Measurements from ENCODE around the gene ZNF598.

Gene ZNF598

GRCh38 chr16:2009164-2009711, 383 bp downstream of the ZNF598 start:
- no peak for DNase-seq (ENCODE audit: extremely low spot score)
- TF ChIP-seq FOXA1 (IDR thresholded peaks at IDR 0.05) (no peak), LEF1 (IDR thresholded peaks at IDR 0.05; ENCODE audit: borderline replicate concordance) (no peak), HDGF (IDR thresholded peaks at IDR 0.05; ENCODE audit: borderline replicate concordance) (no peak), ELF4 (IDR thresholded peaks at IDR 0.05) (no peak)
- ChIA-PET POLR2A (interaction anchor here (0.6 to 2.2 kb wide), 8 partner anchors 10 to 242 kb away, joined by 3 to 12 read pairs (median 4); partner anchors contain the start of genes ECI1, NHERF2, NPW and RPS2), CTCF (interaction anchor here (0.6 kb wide), 1 partner anchor 144 kb away, joined by 4 read pairs; no protein-coding TSS in a partner anchor)

- no peak for DNase-seq (ENCODE audit: extremely low spot score)
- POLR2A ChIA-PET: interaction anchor here (0.6 to 2.2 kb wide), 11 partner anchors 8 to 243 kb away, joined by 3 to 12 read pairs (median 3); partner anchors contain the start of genes ECI1, NHERF2, NPW and RPS2
- CTCF ChIA-PET: interaction anchor here (0.6 kb wide), 1 partner anchor 145 kb away, joined by 4 read pairs; no protein-coding TSS in a partner anchor
- peak; percentile 97 for TF ChIP-seq L3MBTL2 (conservative IDR thresholded peaks at IDR 0.05)
- TF ChIP-seq HDGF (IDR thresholded peaks at IDR 0.05; ENCODE audit: borderline replicate concordance): no peak
- no peak for TF ChIP-seq LEF1 (IDR thresholded peaks at IDR 0.05; ENCODE audit: borderline replicate concordance)
Measured at GRCh38 chr16:2008631-2009163, 924 bp downstream of the ZNF598 start.

GRCh38 chr16:2008009-2008526, 1.6 kb downstream of the ZNF598 start:
- CTCF ChIA-PET: interaction anchor here (0.6 kb wide), 1 partner anchor 133 kb away, joined by 3 read pairs; no protein-coding TSS in a partner anchor
- no peak for TF ChIP-seq CTBP1 (IDR thresholded peaks at IDR 0.05; ENCODE audit: borderline replicate concordance)
- TF ChIP-seq ARNT (IDR thresholded peaks at IDR 0.05): no peak
- no peak for TF ChIP-seq HDGF (IDR thresholded peaks at IDR 0.05; ENCODE audit: borderline replicate concordance)
- no peak for TF ChIP-seq NFRKB (IDR thresholded peaks at IDR 0.05)
- TF ChIP-seq L3MBTL2 (conservative IDR thresholded peaks at IDR 0.05): no peak
- no peak for TF ChIP-seq ELF4 (IDR thresholded peaks at IDR 0.05)
- TF ChIP-seq SP1 (IDR thresholded peaks at IDR 0.05): no peak
- TF ChIP-seq LEF1 (IDR thresholded peaks at IDR 0.05; ENCODE audit: borderline replicate concordance): no peak
- no peak for TF ChIP-seq BHLHE40 (IDR thresholded peaks at IDR 0.05; ENCODE audit: borderline replicate concordance)
- no peak for TF ChIP-seq SUZ12 (IDR thresholded peaks at IDR 0.05)
- no peak for TF ChIP-seq FOXK2 (IDR thresholded peaks at IDR 0.05)
- TF ChIP-seq FOXA1 (IDR thresholded peaks at IDR 0.05): no peak
- TF ChIP-seq FOXM1 (IDR thresholded peaks at IDR 0.05; ENCODE audit: borderline replicate concordance): no peak
- TF ChIP-seq PKNOX1 (IDR thresholded peaks at IDR 0.05): no peak
- no peak for TF ChIP-seq TARDBP (IDR thresholded peaks at IDR 0.05)
- no peak for TF ChIP-seq ZNF384 (IDR thresholded peaks at IDR 0.05)
- DNase-seq (ENCODE audit: extremely low spot score): no peak
- POLR2A ChIA-PET: interaction anchor here (0.8 to 2.2 kb wide), 8 partner anchors 8 to 244 kb away, joined by 3 to 12 read pairs (median 4); partner anchors contain the start of genes ECI1, RPS2 and TRAF7

DNA sequence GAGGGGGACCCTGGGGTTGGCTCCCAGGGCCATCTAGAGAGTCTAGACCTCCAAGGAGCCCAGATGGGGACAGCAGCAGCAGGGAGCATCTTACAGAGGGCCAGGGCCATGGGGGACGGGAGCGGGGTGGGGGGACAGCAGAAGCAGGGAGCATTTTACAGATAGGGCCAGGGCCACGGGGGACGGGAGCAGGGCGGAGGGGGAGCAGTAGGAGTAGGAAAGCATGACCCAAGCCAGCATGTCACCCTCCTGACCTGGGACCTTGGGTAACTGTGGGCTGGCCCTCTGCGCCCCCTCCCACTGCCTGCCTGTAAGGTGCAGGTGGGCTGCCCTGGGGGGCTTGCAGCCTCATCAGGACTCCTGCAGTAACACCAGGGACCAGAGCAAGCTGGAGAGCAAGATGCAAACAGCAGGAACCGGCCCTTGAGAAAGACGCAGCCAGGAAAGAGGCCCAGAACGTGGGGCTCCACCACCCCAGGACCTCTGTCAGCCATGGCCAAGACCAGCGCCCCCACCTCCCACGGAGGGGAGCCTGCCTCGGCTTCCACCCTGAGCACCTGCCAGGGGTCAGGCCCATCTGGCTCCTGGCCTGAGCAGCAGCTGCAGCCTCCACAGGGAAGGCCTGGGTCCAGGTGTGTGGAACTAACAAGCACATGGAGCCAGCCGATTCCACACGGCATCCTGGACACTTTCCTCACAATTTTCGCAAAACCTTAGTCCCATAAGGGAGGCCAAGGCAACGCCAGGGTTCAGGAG, 2.4 kb downstream of the ZNF598 start:
- ChIA-PET POLR2A (interaction anchor here (0.8 to 2.2 kb wide), 4 partner anchors 9 to 42 kb away, joined by 3 to 12 read pairs (median 4); partner anchors contain the start of gene RPS2), CTCF (interaction anchor here (0.6 kb wide), 1 partner anchor 134 kb away, joined by 3 read pairs; no protein-coding TSS in a partner anchor)
- TF ChIP-seq ELF4 (IDR thresholded peaks at IDR 0.05): no peak
- no peak for TF ChIP-seq CTBP1 (IDR thresholded peaks at IDR 0.05; ENCODE audit: borderline replicate concordance)
- TF ChIP-seq PKNOX1 (IDR thresholded peaks at IDR 0.05): no peak
- TF ChIP-seq SP1 (IDR thresholded peaks at IDR 0.05): no peak
- no peak for TF ChIP-seq NFRKB (IDR thresholded peaks at IDR 0.05)
- TF ChIP-seq BHLHE40 (IDR thresholded peaks at IDR 0.05; ENCODE audit: borderline replicate concordance): no peak
- TF ChIP-seq FOXK2 (IDR thresholded peaks at IDR 0.05): no peak
- TF ChIP-seq HDGF (IDR thresholded peaks at IDR 0.05; ENCODE audit: borderline replicate concordance): no peak
- TF ChIP-seq ZNF384 (IDR thresholded peaks at IDR 0.05): no peak
- TF ChIP-seq FOXM1 (IDR thresholded peaks at IDR 0.05; ENCODE audit: borderline replicate concordance): no peak
- no peak for TF ChIP-seq ARNT (IDR thresholded peaks at IDR 0.05)
- no peak for TF ChIP-seq L3MBTL2 (conservative IDR thresholded peaks at IDR 0.05)
- TF ChIP-seq LEF1 (IDR thresholded peaks at IDR 0.05; ENCODE audit: borderline replicate concordance): no peak
- TF ChIP-seq TARDBP (IDR thresholded peaks at IDR 0.05): no peak
- DNase-seq (ENCODE audit: extremely low spot score): no peak

- ChIA-PET CTCF (no interaction called here), POLR2A (interaction anchor here (3.1 kb wide), 1 partner anchor 41 kb away, joined by 23 read pairs; the partner anchor contains the start of gene RPS2)
Measured at GRCh38 chr16:2006317-2006716, 3.3 kb downstream of the ZNF598 start.

More at GRCh38 chr16:2006317-2006716, 3.3 kb downstream of the ZNF598 start:
- DNase-seq (ENCODE audit: extremely low spot score): no peak
- no peak for TF ChIP-seq PKNOX1 (IDR thresholded peaks at IDR 0.05)
- TF ChIP-seq ELF4 (IDR thresholded peaks at IDR 0.05): no peak
- TF ChIP-seq LEF1 (IDR thresholded peaks at IDR 0.05; ENCODE audit: borderline replicate concordance): no peak
- TF ChIP-seq TARDBP (IDR thresholded peaks at IDR 0.05): no peak
- no peak for TF ChIP-seq FOXM1 (IDR thresholded peaks at IDR 0.05; ENCODE audit: borderline replicate concordance)
- TF ChIP-seq ARNT (IDR thresholded peaks at IDR 0.05): no peak
- TF ChIP-seq BHLHE40 (IDR thresholded peaks at IDR 0.05; ENCODE audit: borderline replicate concordance): no peak
- TF ChIP-seq FOXA1 (IDR thresholded peaks at IDR 0.05): no peak
- TF ChIP-seq FOXK2 (IDR thresholded peaks at IDR 0.05): no peak
- TF ChIP-seq HDGF (IDR thresholded peaks at IDR 0.05; ENCODE audit: borderline replicate concordance): no peak
- TF ChIP-seq CTBP1 (IDR thresholded peaks at IDR 0.05; ENCODE audit: borderline replicate concordance): no peak
- no peak for TF ChIP-seq NFRKB (IDR thresholded peaks at IDR 0.05)
- TF ChIP-seq ZNF384 (IDR thresholded peaks at IDR 0.05): no peak
- no peak for TF ChIP-seq L3MBTL2 (conservative IDR thresholded peaks at IDR 0.05)
- no peak for TF ChIP-seq SP1 (IDR thresholded peaks at IDR 0.05)
- TF ChIP-seq SUZ12 (IDR thresholded peaks at IDR 0.05): no peak
